HCT116 (cell line): ENCODE results near the gene FREM1. TPM values are rescaled to one million over a fixed set of nuclear protein-coding genes. Genes with fewer than 3 reads are reported as not detected.

Experiments used
- ATAC-seq: fragments of 200-7000 bp; cut with Tn5 transposase; 2 replicates; pipeline ENCODE4 v1.9.1; 2020; ENCODE audit warnings: mild to moderate bottlenecking, moderate library complexity
- BruUV-seq: library from RNA; stranded (reverse); fragments of 400-500 nt; replicated peaks from 2 replicates; lab custom pipeline; 2021; lab: Mats Ljungman, UMichigan
- CTCF ChIA-PET: fragments of 300-600 bp; sonication (Branson Sonifier 250); formaldehyde crosslinking; loops from one replicate; lab custom pipeline; 2021; ENCODE audit warnings: antibody characterized with exemption; lab: Charles Lee
- POLR2A ChIA-PET: fragments of 300-600, 350-600 bp; sonication (Branson Sonifier 250); formaldehyde crosslinking; loops from one replicate; lab custom pipeline; 2021; ENCODE audit warnings: antibody characterized with exemption; lab: Charles Lee
- RAD21 ChIA-PET, 2 experiments: fragments of 300-600 bp; sonication (Branson Sonifier 250); formaldehyde crosslinking; loops; one replicate each; lab custom pipeline; 2023; ENCODE audit warnings: low total read pairs in 2 of 2; ENCODE audit not compliant: uncharacterized antibody in 2 of 2, unreplicated experiment in 2 of 2, low non-redundant PET in 1 of 2; lab: Charles Lee
- DNase-seq: peaks from one replicate; pipeline ENCODE4 v3.0.0-alpha.2; 2010; ENCODE audit warnings: low read depth, low spot score
- H2AFZ ChIP-seq: fragments of 200-600 bp; shearing (Covaris generic), sonication (generic); 2 replicates; pipeline ENCODE4 v1.6.1; 2017; ENCODE audit warnings: low read depth, mixed run types, mixed read lengths, antibody characterized with exemption, low read length; ENCODE audit not compliant: poor library complexity, severe bottlenecking
- H3K27ac ChIP-seq: 2 replicates; pipeline ENCODE4 v1.5.1; 2012; ENCODE audit warnings: low read depth, low read length
- H3K27me3 ChIP-seq: fragments of 200-600 bp; sonication (generic); 2 replicates; pipeline ENCODE4 v1.6.1; 2016; ENCODE audit warnings: mixed run types, low read length, mixed read lengths; ENCODE audit not compliant: insufficient read depth
- H3K36me3 ChIP-seq, 2 experiments: fragments of 200-500 bp in 1 of 2; fragments of 200-600 bp in 1 of 2; sonication (Bioruptor generic) in 1 of 2; sonication (generic) in 1 of 2; 2 replicates each; pipeline versions ENCODE4 v1.5.1 to v1.6.1; 2014 to 2016; ENCODE audit warnings: low read length in 2 of 2, inconsistent platforms in 1 of 2, mixed read lengths in 1 of 2, mixed run types in 1 of 2; ENCODE audit not compliant: insufficient read depth in 2 of 2, control insufficient read depth in 1 of 2
- H3K4me1 ChIP-seq, 2 experiments: fragments of 200-600 bp in 1 of 2; sonication (generic) in 1 of 2; 2 replicates each; pipeline versions ENCODE4 v1.5.1 to v1.6.1; 2012 to 2017; ENCODE audit warnings: low read length in 2 of 2, inconsistent platforms in 1 of 2, mild to moderate bottlenecking in 1 of 2, mixed read lengths in 1 of 2, mixed run types in 1 of 2, moderate library complexity in 1 of 2; ENCODE audit not compliant: insufficient read depth in 2 of 2, control insufficient read depth in 1 of 2
- H3K4me2 ChIP-seq: fragments of 200-600 bp; sonication (generic); 2 replicates; pipeline ENCODE4 v1.6.1; 2017; ENCODE audit warnings: mixed run types, low read length, mixed read lengths
- H3K4me3 ChIP-seq, 2 experiments: fragments of 200-600 bp in 1 of 2; sonication (generic) in 1 of 2; replicated peaks in 1 of 2; 2 replicates each; pipeline ENCODE4 v1.5.1; 2011 to 2016; ENCODE audit warnings: low read length in 2 of 2, control low read depth in 1 of 2, low read depth in 1 of 2, mild to moderate bottlenecking in 1 of 2, mixed read lengths in 1 of 2, mixed run types in 1 of 2
- H3K79me2 ChIP-seq: fragments of 200-600 bp; sonication (generic); 2 replicates; pipeline ENCODE4 v1.6.1; 2017; ENCODE audit warnings: mild to moderate bottlenecking, mixed run types, low read length, moderate library complexity, mixed read lengths; ENCODE audit not compliant: insufficient read depth
- H3K9ac ChIP-seq: fragments of 200-600 bp; sonication (generic); 2 replicates; pipeline ENCODE4 v1.6.1; 2016; ENCODE audit warnings: low read length, mixed read lengths
- H3K9me2 ChIP-seq: fragments of 200-600 bp; sonication (generic), shearing (Covaris generic); 2 replicates; pipeline ENCODE4 v1.6.1; 2017; ENCODE audit warnings: mixed run types, mild to moderate bottlenecking, moderate library complexity; ENCODE audit not compliant: insufficient read depth
- H3K9me3 ChIP-seq, 2 experiments: fragments of 200-500 bp in 1 of 2; fragments of 200-600 bp in 1 of 2; sonication (Bioruptor generic) in 1 of 2; sonication (generic) in 1 of 2; 2 replicates each; pipeline ENCODE4 v1.6.1; 2014 to 2017; ENCODE audit warnings: low read length in 2 of 2, mixed read lengths in 2 of 2, inconsistent platforms in 1 of 2, low read depth in 1 of 2, mild to moderate bottlenecking in 1 of 2, mixed run types in 1 of 2, moderate library complexity in 1 of 2; ENCODE audit not compliant: control insufficient read depth in 1 of 2, insufficient read depth in 1 of 2
- H4K20me1 ChIP-seq: fragments of 200-600 bp; sonication (generic), shearing (Covaris generic); 2 replicates; pipeline ENCODE4 v1.6.1; 2017; ENCODE audit warnings: mixed run types, mild to moderate bottlenecking, moderate library complexity; ENCODE audit not compliant: insufficient read depth
- ATF3 ChIP-seq: IDR thresholded peaks from 2 replicates; pipeline ENCODE4 v1.6.1; 2012
- CTCF ChIP-seq, 3 experiments: fragments of 200-600 bp in 1 of 3; sonication (generic) in 1 of 3; IDR thresholded peaks in 2 of 3; conservative IDR thresholded peaks in 1 of 3; 2 replicates each; pipeline ENCODE4 v1.5.1; 2012 to 2017; ENCODE audit warnings: low read depth in 2 of 3, low read length in 2 of 3, antibody characterized with exemption in 1 of 3, borderline replicate concordance in 1 of 3, control low read depth in 1 of 3, mild to moderate bottlenecking in 1 of 3, mixed read lengths in 1 of 3, mixed run types in 1 of 3, moderate library complexity in 1 of 3; ENCODE audit not compliant: insufficient read depth in 1 of 3
- EGR1 ChIP-seq: IDR thresholded peaks from 2 replicates; pipeline ENCODE4 v1.6.1; 2012; ENCODE audit warnings: low read depth
- EZH2phosphoT487 ChIP-seq: fragments of 200-600 bp; IDR thresholded peaks from 2 replicates; pipeline ENCODE4 v1.6.1; 2018; ENCODE audit warnings: antibody characterized with exemption, borderline replicate concordance
- JUND ChIP-seq: IDR thresholded peaks from 2 replicates; pipeline ENCODE4 v1.6.1; 2012
- MAX ChIP-seq: IDR thresholded peaks from 2 replicates; pipeline ENCODE4 v1.6.1; 2012
- POLR2A ChIP-seq: IDR thresholded peaks from 2 replicates; pipeline ENCODE4 v1.7.0; 2011; ENCODE audit warnings: borderline replicate concordance; ENCODE audit not compliant: insufficient read depth, insufficient read length; ENCODE audit errors: extremely low read depth
- POLR2AphosphoS5 ChIP-seq: IDR thresholded peaks from 2 replicates; pipeline ENCODE4 v1.6.1; 2011; ENCODE audit warnings: mild to moderate bottlenecking, low read depth, low read length, moderate library complexity
- RAD21 ChIP-seq: IDR thresholded peaks from 2 replicates; pipeline ENCODE4 v1.6.1; 2012; ENCODE audit warnings: low read depth, mild to moderate bottlenecking
- SIN3A ChIP-seq: IDR thresholded peaks from 2 replicates; pipeline ENCODE4 v1.6.1; 2012; ENCODE audit warnings: low read depth
- SP1 ChIP-seq: IDR thresholded peaks from 2 replicates; pipeline ENCODE4 v1.6.1; 2012; ENCODE audit warnings: low read depth
- SRF ChIP-seq: IDR thresholded peaks from 2 replicates; pipeline ENCODE4 v1.6.1; 2012; ENCODE audit warnings: low read depth
- TCF7L2 ChIP-seq: IDR thresholded peaks from 2 replicates; pipeline ENCODE4 v1.7.0; 2011; ENCODE audit warnings: borderline replicate concordance, inconsistent platforms; ENCODE audit not compliant: insufficient read depth, insufficient read length; ENCODE audit errors: extremely low read depth
- YY1 ChIP-seq: IDR thresholded peaks from 2 replicates; pipeline ENCODE4 v1.6.1; 2011; ENCODE audit warnings: low read length, low read depth, moderate library complexity, mild to moderate bottlenecking; ENCODE audit not compliant: insufficient replicate concordance; ENCODE audit errors: extremely low read depth
- ZFX ChIP-seq: fragments of 450-650 bp; IDR thresholded peaks from 2 replicates; pipeline ENCODE4 v1.6.1; 2017
- ZNF274 ChIP-seq: fragments of 200-500 bp; sonication (Bioruptor generic); IDR thresholded peaks from 2 replicates; pipeline ENCODE4 v1.6.1; 2014; ENCODE audit warnings: mild to moderate bottlenecking, low read depth, low read length, inconsistent platforms
- intact Hi-C: fragments of 100-400 bp; cut with micrococcal nuclease; formaldehyde crosslinking; loops from 2 replicates; pipeline ENCODE4 v1.10.0; 2022
- total RNA-seq: library from RNA; stranded (reverse); gene quantifications from one replicate; pipeline ENCODE4 v1.2.1, GENCODE V29; 2021; ENCODE audit not compliant: unreplicated experiment
- TF ChIP-seq, protein P1 (sequence below): IDR thresholded peaks from 2 replicates; pipeline ENCODE4 v1.6.1; 2012; ENCODE audit warnings: low read depth

The FREM1 gene
- total RNA-seq, 1 experiment from 2014 or later, result 0.12 TPM

GRCh38 chr9:14913366-14913765 lies 3.1 kb upstream of the FREM1 start:
- DNase-seq, result no peak
- no peaks in the 10 kb centered on the region for H4K20me1 ChIP-seq
- POLR2A ChIA-PET, result no interaction called here
- no peak overlapping the region for H3K4me2 ChIP-seq
- no peaks in the 10 kb centered on the region for H3K9me3 ChIP-seq
- H2AFZ ChIP-seq, result no peak overlapping the region
- no peak overlapping the region for H3K9ac ChIP-seq
- H3K9me2 ChIP-seq, result no peaks in the 10 kb centered on the region
- peaks cover 37% of the 10 kb centered on the region for H3K27me3 ChIP-seq
- H3K4me1 ChIP-seq, result no peaks in the 10 kb centered on the region
- no TSS peak for BruUV-seq
- RAD21 ChIA-PET, result no interaction called here
- intact Hi-C loops, result no loop called here
- no peak for ATAC-seq
- H3K27ac ChIP-seq, result no peak overlapping the region
- no peak overlapping the region for H3K4me3 ChIP-seq
- no peaks in the 10 kb centered on the region for H3K36me3 ChIP-seq
- H3K79me2 ChIP-seq, result no peaks in the 10 kb centered on the region
- CTCF ChIA-PET, result no interaction called here
- TF ChIP-seq SRF, result no peak
- TF ChIP-seq JUND, result no peak
- no peak for TF ChIP-seq ZFX
- no peak for TF ChIP-seq RAD21
- no peak for TF ChIP-seq CTCF (IDR thresholded peaks at IDR 0.05 in 2 of 3, conservative IDR thresholded peaks at IDR 0.05 in 1 of 3; ENCODE audit: borderline replicate concordance in 1 of 3, insufficient read depth in 1 of 3, low read depth in 2 of 3, low read length in 2 of 3)
- TF ChIP-seq MAX, result no peak
- TF ChIP-seq POLR2A, result no peak
- TF ChIP-seq, protein P1, sequence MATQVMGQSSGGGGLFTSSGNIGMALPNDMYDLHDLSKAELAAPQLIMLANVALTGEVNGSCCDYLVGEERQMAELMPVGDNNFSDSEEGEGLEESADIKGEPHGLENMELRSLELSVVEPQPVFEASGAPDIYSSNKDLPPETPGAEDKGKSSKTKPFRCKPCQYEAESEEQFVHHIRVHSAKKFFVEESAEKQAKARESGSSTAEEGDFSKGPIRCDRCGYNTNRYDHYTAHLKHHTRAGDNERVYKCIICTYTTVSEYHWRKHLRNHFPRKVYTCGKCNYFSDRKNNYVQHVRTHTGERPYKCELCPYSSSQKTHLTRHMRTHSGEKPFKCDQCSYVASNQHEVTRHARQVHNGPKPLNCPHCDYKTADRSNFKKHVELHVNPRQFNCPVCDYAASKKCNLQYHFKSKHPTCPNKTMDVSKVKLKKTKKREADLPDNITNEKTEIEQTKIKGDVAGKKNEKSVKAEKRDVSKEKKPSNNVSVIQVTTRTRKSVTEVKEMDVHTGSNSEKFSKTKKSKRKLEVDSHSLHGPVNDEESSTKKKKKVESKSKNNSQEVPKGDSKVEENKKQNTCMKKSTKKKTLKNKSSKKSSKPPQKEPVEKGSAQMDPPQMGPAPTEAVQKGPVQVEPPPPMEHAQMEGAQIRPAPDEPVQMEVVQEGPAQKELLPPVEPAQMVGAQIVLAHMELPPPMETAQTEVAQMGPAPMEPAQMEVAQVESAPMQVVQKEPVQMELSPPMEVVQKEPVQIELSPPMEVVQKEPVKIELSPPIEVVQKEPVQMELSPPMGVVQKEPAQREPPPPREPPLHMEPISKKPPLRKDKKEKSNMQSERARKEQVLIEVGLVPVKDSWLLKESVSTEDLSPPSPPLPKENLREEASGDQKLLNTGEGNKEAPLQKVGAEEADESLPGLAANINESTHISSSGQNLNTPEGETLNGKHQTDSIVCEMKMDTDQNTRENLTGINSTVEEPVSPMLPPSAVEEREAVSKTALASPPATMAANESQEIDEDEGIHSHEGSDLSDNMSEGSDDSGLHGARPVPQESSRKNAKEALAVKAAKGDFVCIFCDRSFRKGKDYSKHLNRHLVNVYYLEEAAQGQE, result no peak
- TF ChIP-seq YY1, result no peak
- no peak for TF ChIP-seq SIN3A
- TF ChIP-seq EGR1, result no peak
- TF ChIP-seq POLR2AphosphoS5, result no peak
- TF ChIP-seq ZNF274, result no peak
- no peak for TF ChIP-seq EZH2phosphoT487
- TF ChIP-seq TCF7L2, result no peak
- no peak for TF ChIP-seq ATF3
- no peak for TF ChIP-seq SP1
